Skeletal muscle cell (primary cell): ENCODE results near the gene MAL.
A peak's percentile ranks its signal among the peaks of the same experiment; 100 is the strongest.

Experiments
- DNase-seq: peaks from one replicate; pipeline ENCODE4 v3.0.0-alpha.2; 2010; ENCODE audit warnings: low read depth
- H3K4me3 ChIP-seq: 2 replicates; pipeline ENCODE4 v1.5.1; 2011; ENCODE audit warnings: low read depth, mild to moderate bottlenecking, control low read depth, low read length, moderate library complexity

Gene MAL

DNA sequence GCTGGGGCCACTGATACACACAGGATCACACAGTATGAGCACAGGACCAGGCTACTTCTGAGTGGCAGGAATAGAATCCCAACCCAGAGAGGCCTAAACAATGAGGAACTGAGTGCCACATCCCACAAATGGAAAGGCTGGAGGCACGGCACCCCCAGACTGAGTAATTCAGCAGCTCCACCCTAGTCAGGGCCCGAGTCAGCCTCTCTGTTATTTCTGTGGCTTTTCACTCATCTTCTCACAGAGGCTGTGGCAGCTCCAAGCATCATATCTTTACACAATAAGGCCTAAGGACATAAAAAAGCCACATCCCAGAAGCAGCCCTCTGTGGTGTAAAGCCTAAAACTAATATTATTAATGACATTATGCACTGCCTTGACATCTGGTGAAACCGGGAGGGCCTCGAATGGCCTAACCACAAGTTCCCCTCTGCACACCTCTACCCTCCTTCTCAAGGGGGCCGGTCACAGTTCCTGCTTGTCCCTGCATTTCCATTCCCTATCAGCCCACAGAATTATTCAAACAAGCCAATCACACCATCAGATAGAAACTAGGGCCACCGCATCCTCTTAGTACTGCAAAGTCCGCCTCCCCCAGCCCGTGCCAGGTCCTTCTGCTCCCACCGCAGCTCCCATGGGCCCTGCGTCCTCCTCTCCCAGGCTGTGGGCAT, 12.5 kb upstream of the MAL start:
- no peak overlapping the region for H3K4me3 ChIP-seq
- no peak for DNase-seq

DNA sequence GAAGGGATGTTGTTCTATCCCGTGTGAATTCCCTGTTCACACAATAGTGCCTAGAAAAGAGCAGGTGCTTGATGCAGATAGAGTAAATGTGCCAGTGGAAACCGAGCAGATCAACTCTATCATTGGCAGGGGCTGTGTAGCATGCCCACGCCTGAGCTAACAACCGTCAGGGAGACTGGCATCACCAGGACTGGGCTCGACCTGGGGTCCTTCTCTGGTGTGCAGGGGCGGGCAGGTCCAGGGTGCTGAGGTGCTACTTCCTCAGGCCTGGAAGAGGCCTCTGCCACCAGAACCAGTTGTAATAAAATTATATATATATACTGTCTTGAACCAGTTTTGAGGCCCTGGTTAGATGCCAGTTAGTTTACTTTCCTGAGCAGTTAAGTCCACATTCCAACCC, 11.8 kb upstream of the MAL start:
- DNase-seq = no peak
- H3K4me3 ChIP-seq = no peak overlapping the region

DNA sequence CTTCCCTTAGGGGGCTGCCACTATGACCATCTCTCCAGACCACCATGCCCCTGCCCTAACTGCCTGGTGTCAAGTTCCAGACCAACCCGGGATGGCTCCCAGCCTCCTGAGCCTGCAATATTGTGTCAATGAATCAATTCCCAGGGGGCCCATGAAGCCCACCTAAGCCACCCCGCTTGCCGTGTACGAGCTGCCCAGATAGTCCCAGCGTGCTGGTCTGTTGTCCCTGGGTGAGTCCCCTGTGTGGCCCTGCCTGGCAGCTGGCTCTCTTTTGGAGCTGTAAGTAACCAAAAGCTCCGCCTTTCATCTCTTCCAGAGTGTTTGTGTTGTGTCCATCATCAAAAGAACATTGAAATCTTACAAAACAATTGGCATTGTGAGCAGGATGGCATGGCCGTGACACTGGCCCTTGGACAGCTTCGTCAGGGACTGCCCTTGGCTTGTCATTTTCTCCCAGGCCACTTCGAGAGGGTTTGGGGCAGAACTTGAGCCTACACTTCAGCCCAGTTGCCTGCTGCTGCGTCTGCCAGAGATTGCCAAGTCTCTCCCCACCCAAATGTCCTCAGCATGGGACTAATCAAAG, 11.3 kb upstream of the MAL start:
- DNase-seq = no peak
- no peak overlapping the region for H3K4me3 ChIP-seq

DNA sequence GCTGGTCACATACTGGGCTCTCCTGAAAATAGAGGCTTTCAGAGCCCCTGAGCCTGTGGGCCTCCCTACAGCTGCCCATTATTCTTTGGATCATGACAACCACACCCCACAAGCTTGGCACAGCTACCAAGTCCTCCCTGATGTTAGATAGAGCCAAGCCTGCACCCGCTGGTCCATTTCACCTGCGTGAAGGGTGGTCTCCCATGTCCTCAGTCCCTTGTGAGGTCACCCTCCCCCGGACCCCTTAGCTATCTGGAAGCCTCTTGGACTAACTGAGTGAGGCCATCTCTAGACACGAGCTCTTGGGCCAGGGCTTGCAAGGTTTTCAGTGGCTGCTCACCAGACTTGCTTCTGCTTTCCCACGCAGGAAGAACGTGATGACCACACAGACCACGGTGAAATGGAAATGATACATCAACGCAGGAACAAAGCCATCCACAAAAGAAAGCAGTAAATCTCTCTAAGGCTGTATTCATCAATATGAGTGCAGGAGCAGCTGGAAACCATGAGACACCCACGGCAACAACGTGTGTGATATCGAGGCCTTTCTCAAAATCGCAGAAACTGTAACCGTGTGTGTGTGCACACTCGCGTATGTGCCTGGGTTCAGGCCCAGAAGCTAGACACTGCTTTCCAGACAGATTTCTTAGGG, 10.1 kb upstream of the MAL start:
- no peak for DNase-seq
- no peak overlapping the region for H3K4me3 ChIP-seq

DNA sequence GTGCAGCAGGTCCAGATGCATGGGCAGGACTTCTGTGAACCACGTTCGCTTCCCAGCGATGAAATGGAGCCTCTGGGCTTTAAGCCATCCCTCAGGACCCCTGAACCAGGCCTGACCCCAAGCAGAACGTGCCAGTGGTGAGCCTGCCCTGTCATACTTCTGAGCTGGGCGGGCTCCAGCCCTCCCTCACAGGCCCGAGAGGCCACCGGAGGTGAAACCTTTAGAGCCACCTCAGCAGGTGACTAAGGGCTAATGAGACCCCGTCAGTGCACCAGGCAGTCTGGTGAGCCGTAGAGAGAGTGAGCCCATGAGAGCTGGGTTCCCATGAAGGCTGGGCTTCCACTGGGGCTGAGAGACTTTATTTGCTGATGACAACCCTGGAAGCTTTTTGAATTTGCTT, 8.9 kb upstream of the MAL start:
- no peak overlapping the region for H3K4me3 ChIP-seq
- no peak for DNase-seq

DNA sequence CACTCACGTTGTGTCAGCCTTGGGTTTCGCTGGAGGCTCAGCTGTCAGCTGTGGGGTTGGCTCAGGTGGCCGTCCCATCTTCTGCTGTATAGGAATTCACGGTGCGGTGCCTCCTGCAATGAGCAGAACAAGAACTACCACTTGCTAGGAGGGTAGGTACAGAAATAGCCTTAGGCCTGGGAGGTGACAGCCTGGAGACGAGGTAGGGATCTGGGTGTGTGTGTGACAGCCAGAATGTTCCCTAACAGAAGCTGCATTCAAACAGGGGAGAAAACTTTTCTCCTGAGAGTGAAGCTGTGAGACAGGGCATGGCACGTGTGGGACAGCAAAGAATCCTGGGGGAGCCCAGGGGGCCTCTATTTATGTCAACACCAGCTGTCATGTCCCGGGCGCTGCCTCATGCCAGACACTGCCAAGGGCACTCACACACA, 8.4 kb upstream of the MAL start:
- no peak overlapping the region for H3K4me3 ChIP-seq
- no peak for DNase-seq

DNA sequence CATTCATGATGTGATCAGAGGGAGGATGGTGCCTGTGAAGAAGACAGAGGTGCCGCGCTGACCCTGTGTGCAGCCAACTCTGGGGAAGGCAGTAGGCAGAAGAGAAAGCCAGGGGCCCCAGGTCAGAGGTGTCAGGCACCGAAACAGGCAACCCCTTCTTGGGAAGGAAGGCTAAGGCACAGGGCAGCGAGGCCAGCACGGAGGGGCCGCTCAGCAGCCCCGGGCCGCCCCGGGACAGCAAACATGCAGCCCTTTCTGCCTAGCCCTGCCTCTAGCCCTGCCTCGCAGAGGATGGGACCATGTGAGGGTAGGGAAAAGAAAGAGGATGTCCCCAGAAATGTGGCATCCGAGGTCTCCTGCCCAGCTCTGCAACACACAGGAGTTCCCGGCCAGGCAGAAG, 7.7 kb upstream of the MAL start:
- no peak for DNase-seq
- H3K4me3 ChIP-seq = no peak overlapping the region

DNA sequence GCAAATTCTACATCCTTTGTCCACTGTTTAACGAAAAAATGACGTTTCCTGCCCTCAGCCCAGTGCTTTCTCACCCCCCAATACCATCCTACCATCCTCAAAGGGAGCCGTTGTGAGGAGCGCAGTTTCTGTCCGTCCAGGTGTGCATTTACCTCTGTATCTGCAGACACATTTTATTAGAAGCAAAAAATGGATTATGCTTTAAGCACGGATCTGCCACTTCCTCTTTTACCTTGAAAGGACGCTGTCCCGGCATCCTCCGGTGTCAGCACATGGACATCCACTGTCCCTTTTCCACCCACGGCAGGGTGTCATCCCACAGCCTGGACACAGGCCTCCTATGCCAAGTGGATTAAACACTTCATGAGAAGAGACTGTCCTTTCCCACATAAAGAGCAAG, 7.2 kb upstream of the MAL start:
- DNase-seq = no peak
- H3K4me3 ChIP-seq = no peak overlapping the region

DNA sequence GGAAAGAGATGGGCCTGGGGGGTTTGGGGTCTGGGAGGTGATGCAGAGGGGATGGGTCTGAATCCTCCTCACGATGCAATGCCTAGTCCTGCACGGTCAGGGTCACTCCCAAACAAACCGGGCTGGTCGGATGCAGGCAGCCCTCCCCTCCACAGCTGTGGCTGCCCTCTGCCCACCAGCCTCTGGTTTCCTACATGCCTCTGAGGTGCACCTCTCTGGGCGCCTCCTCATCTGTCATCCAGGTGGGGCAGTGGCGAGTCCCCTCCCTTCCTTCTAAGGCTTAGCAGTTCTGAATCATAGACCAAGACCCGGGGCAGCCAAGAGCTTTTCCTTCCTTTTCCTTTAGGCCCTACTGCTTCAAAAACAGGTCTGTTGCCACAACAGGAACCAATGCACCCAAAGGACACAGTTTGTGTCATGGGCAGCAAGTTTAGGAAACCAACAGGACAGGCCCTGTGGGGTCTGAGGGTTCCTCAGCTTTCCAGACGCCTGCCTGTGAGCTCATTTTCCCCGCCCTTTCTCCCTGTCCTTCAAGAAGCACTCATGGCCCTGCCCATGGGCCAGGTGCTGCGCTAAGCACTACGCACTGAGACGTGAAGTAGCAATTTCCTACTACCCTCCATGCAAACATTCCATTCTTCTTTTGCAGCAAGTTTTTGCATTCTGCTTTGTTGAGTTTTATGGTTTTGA, 6.5 kb upstream of the MAL start:
- no peak overlapping the region for H3K4me3 ChIP-seq
- no peak for DNase-seq

DNA sequence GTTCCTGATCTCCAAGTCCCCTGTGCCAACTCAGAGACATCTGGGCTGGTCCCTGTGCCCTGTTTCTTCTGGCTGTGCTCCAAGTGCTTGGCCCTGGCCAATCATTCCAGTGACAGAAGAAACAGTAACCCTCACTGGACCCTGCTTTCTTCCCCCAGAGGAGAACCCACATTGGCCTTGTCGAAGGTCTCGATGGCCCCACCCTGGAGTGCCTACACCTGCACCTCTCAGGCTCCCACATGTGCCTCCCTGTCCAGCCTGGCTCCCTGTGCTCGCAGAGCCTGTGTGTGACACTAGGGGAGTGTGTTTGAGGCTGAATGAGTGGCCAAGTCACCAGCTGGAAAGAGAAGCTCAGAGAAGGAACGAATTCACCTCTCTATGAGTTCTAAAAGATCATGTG, 5.9 kb upstream of the MAL start:
- H3K4me3 ChIP-seq = no peak overlapping the region
- DNase-seq = no peak

DNA sequence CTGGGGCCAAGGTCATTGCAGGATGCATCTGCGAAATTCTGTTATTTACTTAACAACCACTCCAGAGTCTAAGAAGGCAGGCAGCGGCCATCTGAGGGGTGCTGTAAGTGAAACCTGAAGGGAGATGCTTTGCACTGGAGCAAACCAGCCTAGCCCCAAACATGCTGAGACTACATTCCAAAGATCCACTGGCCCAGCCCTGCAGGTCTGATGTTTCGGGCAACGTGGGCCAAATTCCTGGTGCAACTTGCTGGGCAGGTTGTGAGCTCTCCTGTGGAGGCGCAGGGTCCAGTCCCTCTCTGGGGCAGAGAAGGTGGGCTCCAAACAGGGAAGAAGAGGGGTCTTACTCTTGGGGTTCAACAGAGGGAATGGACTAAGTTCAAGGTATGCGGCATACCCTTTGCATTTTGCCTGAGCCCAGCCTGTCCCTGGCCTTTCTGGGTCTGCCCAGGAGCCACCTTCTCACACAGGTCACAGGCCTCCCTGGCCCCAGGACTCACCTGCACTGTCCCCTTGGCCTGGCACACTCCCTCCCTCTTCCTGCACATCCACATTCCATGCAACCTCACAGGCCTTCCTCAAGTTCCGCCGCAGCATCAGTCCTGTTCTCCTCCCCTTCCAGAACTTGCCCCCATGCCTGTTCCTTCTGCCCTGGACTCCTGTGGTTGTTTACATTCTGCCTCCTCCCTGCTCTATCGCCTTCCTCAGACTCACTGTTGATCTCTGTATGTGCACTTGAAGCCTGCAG, 5.1 kb upstream of the MAL start:
- no peak overlapping the region for H3K4me3 ChIP-seq
- DNase-seq = no peak

DNA sequence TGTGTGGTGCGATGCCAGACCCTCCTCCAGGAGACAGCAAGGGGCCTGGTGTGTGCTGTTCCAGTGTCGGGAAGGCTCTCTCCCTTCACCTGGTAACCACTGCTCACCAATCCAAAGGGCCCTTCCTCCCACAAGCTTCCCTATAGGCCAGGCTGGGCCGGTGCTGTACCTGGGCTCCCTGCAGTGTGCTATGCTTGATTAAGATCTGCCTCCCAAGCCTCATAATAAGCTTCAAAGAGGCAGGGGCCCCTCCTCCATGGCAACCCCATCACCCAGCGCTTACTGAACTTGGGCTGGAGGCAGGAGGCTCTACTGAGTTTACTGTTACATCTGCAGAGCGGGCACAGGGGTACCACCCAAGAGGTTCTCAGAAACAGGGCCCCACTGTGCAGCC, 4.5 kb upstream of the MAL start:
- no peak overlapping the region for H3K4me3 ChIP-seq
- DNase-seq = no peak

DNA sequence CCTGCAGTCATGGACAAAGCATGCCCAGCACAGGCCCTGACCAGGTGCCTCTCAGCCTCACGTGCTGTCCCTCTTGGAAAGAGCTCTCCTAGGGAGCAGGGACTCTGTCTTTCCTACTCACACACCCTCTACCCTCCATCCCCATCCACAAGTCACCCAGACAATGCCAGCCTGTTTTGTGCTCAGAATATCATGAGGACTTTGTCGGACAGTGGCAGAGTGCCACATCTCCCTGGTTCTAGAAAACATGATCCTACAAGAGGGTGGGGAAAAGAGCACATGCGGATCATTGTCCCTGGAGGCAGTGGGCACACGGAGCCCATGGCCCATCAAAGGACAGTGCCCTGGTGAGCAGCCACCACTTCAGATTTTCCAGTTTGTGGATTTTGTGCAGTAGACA, 3.7 kb upstream of the MAL start:
- DNase-seq = no peak
- H3K4me3 ChIP-seq = no peak overlapping the region

DNA sequence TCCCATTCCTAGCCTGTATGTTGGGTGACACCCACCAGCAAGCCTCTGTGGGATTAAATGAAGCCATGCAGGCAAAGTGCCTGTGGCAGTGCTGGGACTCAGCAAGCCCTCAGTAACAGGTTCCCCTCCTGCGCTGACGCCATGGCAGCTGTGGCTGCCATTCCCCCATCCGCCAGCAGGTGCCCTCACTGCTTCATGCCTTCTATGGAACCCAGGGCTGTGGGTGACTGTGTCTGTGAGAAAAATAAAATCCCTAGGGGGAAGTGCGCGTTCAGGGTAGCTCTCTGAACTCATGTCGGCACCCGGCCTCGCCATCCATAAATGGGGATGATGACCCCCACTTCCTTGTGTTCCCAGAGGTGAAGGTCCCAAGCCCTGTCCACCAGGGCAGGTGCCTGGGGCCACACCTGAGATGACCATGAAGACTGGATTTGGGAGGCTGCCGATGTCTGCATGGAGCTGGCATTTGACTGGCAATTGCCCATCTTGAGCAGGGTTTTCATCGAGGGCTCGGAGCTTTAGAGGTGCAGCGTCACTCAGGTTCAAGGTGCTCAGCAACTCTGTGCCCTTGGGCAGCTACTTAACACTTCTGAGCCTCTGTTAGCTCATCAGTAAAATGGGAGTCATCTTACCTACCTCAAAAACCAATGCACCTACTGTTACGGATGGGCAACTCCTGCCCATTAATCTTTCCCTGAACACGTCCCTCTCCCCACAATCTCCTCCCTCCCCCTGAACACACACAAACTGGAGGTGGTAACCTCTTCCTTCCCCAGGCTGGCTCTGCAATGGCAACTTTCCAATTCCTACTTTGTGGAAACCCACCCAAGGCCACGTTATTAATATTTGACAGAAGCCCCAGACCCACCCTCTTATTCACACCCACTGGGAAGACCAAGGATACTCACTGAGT, 2.9 kb upstream of the MAL start:
- peak; percentile 8 for DNase-seq
- no peak overlapping the region for H3K4me3 ChIP-seq

DNA sequence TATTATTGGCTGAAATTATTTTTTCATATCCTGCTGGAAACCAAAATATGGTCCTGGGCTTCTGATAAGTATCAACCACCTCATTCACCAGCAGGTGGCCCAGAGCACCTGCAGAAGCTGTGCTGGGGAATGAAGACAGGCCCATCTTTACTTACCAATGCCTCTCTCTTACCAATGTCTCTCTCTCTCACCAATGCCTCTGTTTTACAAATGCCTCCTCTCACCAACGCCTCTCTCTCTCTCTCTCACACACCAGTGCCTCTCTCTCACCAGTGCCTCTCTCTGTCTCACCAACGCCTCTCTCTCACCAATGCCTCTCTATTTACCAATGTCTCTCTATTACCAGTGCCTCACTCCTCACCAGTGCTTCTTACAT, 2.3 kb upstream of the MAL start:
- H3K4me3 ChIP-seq = no peak overlapping the region
- DNase-seq = no peak

DNA sequence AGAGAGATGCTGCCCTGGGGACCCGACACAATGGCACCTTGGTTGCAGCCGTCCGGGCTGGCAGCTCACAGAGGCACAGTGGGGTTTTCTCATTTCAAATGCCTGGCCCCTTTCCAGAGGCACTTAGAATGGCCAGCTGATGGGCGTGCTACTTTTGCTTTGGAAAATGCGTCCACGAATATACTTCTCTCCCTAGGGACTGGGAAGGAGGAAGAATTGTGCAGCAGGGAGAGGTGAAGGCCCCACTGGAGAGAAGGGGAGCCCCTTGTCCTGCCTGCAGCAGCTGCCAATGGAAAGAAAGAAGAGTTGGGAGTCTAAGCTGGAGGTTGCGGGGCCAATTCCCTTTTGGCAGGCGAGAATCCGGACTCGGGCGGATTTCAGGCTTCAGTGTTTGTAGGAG, 1.1 kb upstream of the MAL start:
- no peak overlapping the region for H3K4me3 ChIP-seq
- no peak for DNase-seq

DNA sequence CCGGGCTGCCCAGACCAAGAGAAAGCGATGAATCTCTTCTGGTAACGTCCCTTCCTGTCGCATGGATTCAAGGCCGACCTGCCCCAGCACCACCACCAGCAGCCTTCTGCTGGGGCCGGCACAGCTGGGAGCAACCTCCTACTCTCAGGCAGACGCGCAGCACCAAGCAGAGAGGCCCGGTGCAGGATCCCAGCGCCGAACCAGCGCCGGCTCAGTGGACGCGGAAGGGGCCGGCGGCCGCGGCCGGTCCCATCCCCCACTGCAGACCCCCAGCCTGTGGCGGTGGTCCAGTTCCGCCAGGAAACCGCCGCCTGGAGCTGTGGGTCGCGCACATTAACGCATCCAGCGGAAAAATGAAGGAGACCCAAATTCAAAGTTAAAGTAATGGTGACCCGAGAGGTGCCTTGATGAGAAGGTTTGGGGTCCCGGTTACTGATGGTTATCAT, 525 bp upstream of the MAL start:
- no peak for DNase-seq
- H3K4me3 ChIP-seq = no peak overlapping the region

DNA sequence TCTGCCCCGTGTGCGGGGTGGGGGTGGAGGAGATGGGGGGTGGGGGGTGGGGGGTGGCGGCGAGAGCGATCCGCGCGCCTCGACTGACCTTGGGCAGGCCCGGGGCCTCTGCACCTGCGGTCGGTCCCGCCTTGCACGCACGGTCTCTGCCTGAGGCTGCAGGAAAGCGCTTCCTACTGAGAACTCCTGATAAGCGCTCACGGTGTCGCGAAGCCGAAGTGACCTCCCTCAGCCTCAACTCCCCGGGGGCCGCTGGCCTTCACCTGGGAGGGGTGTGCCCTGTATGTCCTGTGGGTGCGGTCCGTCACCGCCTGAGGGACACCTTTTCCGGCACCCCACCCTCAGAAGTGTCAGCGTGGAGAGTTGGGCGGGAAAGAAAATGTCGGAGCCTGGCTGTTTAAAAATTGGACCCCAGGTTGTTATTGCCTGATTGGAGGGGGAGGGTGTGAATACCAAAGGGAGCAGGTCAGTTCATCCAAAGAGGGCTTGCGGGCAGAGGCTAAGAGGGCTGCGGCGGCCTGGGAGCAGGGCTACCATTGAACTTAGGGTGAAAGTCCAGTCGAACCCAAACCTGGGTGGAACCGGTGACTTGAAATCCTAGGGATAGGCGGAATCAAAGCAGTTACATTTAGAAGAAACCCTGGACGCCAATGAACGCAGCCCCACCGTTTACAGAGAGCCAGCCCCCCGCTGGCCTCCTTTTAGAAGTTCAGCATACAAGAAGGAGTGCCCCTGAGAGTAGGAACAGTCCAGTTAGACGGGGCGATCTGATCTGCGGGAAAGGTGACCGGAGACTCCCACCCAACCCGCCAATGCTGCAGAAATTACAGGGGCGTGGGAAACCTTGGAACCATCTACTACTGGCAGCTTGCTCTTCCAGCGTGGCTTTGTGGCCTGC, 1.2 kb downstream of the MAL start:
- no peak overlapping the region for H3K4me3 ChIP-seq

More for the DNA sequence above, 1.2 kb downstream of the MAL start:
- DNase-seq = no peak
